A549 treated with dexamethasone at 1 μM for 4 hours (cell line): ENCODE results near the gene PAX1. TPM values are rescaled to one million over a fixed set of nuclear protein-coding genes. Genes with fewer than 3 reads are reported as not detected.

Experiments used
- total RNA-seq: library from RNA; stranded (reverse); fragments of 200-300 nt; extraction: Qiagen RNA extraction; gene quantifications from 5 replicates; pipeline ENCODE4 v1.2.3, GENCODE V29; 2022

Gene PAX1
- total RNA-seq = 0.05 to 0.11 TPM in 2 of 5 replicates, not detected in the others

DNA sequence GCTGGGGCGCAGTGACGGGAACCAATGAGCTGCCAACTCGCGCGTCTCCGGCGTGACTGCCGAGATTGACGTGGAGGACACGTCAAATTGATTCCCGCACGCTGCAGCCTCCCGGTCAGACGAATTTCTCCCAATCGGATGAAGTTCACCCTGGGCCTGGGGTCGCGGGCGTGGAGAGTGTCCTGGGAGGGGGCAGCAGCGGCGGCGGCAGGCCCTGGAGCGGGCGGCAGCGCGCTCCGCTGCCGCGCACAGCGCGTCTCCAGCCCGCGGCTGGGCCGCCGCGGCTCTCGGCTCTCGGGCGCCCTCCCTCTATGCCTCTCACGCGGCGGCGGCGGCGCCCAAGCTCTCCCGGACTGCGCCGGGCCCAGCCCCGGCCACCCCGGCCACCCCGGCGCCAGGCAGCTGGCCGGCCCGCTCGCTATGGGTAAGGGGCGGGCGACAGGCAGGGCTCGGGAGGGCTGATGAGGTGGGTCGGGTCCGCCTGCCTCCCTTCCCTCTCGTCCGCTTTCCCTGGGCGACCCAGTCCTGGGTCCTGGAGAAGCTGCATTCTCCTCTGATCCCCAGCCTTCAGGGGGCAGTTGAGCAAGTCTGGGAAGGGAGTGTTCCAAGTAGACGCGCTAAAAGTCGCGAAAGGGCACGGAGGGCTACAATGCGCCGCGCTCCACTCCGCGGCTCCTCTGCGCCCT lies at the start of gene PAX1:
Gene PAX1 (plus strand): TSS at position 90 of the 686 bp plus-strand sequence. CDS start 49 bp downstream, at position 139.

Other genes with a start within 250 kb of the PAX1 start
- gene NKX2-2, start 191.6 kb upstream of the PAX1 start, total RNA-seq = not detected in 5 replicates